ENCODE data around the gene NEB. TPM values are rescaled to one million over a fixed set of nuclear protein-coding genes. Genes with fewer than 3 reads are reported as not detected.

NEB gene
- total RNA-seq, 5 donors from 2014 or later (not counting 1 experiment from before 2014, with no cell fraction given), result 0.91 to 1.4 (median 1.3) TPM

DNA sequence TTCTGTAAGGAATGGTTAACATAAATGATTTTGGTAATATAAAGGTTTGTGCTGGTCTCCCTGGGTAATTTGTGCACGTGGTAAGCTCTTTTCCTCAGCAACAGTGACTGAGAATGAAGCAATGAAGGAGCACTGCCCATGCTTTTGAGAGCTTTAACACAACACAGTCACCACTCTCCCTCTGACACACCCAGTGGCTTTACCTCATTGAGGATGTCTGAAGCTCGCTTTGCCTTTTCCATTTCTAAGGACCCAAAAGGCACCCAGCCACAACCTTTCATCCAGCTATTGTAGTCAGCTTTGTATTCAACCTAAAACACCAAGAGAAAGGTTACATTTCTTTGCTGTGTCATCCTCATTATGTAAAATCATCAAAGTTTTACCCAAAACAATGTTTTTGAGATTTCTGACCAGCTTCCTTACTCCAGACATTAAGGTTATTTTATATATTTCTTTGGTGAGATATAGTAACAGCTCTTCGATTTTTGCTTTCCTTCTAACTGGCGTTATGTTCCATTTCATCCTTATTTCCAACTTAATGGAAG, 51.7 kb downstream of the NEB start:
- 58% methylated on average over 2 of the region's 4 CpGs for WGBS (ENCODE audit: insufficient coverage)
- H3K27ac Mint-ChIP-seq, result no peak overlapping the region
- H3K9me3 Mint-ChIP-seq, result no peaks in the 10 kb centered on the region
- H3K27me3 Mint-ChIP-seq, result no peaks in the 10 kb centered on the region
- DNase-seq (no peak), ATAC-seq (replicated peaks in 1 of 4) (no peak)
- H3K4me3 ChIP-seq (ENCODE audit: control insufficient read depth in 1 of 2, extremely low read depth in 1 of 2, low read length in 1 of 2), result no peak overlapping the region
- no peaks in the 10 kb centered on the region for H3K27me3 ChIP-seq (replicated peaks in 1 of 2; ENCODE audit: control insufficient read depth in 2 of 2, extremely low read depth in 1 of 2, insufficient read depth in 2 of 2, low read length in 1 of 2)
- no peak overlapping the region for H3K4me3 Mint-ChIP-seq
- ChIA-PET CTCF (no interaction called here), POLR2A (no interaction called here)
- H3K4me1 Mint-ChIP-seq, result no peaks in the 10 kb centered on the region
- no peaks in the 10 kb centered on the region for H3K9me3 ChIP-seq
- no peaks in the 10 kb centered on the region for H3K36me3 ChIP-seq (ENCODE audit: control insufficient read depth in 2 of 2, extremely low read depth in 1 of 2, insufficient read depth in 1 of 2, low read length in 1 of 2)
- H3K4me1 ChIP-seq (ENCODE audit: control insufficient read depth in 1 of 2, extremely low read depth in 1 of 2, insufficient read depth in 2 of 2, low read length in 2 of 2), result no peaks in the 10 kb centered on the region
- H3K27ac ChIP-seq (ENCODE audit: low read length), result no peak overlapping the region
- peaks cover 4% of the 10 kb centered on the region for H3K36me3 Mint-ChIP-seq

DNA sequence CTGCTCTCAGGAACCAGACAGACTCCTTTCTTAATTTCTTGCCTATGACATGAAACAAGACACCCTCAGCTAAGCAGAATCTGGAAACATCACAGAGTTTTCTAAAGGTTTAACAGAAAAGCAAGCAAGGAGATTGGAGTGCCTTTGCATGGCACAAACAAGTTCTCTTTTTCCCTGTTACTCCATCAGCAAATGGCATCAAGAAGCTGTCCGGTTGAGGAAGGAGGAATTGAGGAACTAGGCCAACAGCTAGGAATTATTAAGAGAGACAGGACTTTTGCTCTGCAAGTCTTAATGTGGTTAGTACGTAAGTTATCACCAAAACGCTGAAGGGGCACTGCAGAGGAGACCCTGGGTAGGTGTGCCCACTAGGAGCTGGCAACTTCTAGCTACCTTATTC, 53.2 kb downstream of the NEB start:
- Histone ChIP-seq H3K27ac (ENCODE audit: low read length) (no peak overlapping the region), H3K4me1 (ENCODE audit: control insufficient read depth in 1 of 2, extremely low read depth in 1 of 2, insufficient read depth in 2 of 2, low read length in 2 of 2) (no peaks in the 10 kb centered on the region), H3K27me3 (replicated peaks in 1 of 2; ENCODE audit: control insufficient read depth in 2 of 2, extremely low read depth in 1 of 2, insufficient read depth in 2 of 2, low read length in 1 of 2) (no peaks in the 10 kb centered on the region), H3K4me3 (ENCODE audit: control insufficient read depth in 1 of 2, extremely low read depth in 1 of 2, low read length in 1 of 2) (no peak overlapping the region), H3K36me3 (ENCODE audit: control insufficient read depth in 2 of 2, extremely low read depth in 1 of 2, insufficient read depth in 1 of 2, low read length in 1 of 2) (no peaks in the 10 kb centered on the region), H3K9me3 (no peaks in the 10 kb centered on the region)
- Mint-ChIP-seq H3K27me3 (peaks cover 0 to 5% of the 10 kb centered on the region in 2 donors), H3K9me3 (no peaks in the 10 kb centered on the region), H3K4me1 (no peaks in the 10 kb centered on the region), H3K36me3 (peaks cover 6% of the 10 kb centered on the region), H3K27ac (no peak overlapping the region), H3K4me3 (no peak overlapping the region)
- CTCF ChIA-PET, result no interaction called here
- POLR2A ChIA-PET, result interaction anchor here in 1 of 2 donors (0.7 kb wide), 1 partner anchor 32 kb away, joined by 3 read pairs; no protein-coding TSS in a partner anchor
- DNase-seq, result no peak
- WGBS (ENCODE audit: insufficient coverage), result 100% methylated on average over 1 of the region's 3 CpGs
- no peak for ATAC-seq (replicated peaks in 1 of 4)

- H3K9me3 Mint-ChIP-seq, result no peaks in the 10 kb centered on the region
- H3K4me1 Mint-ChIP-seq, result no peaks in the 10 kb centered on the region
- peaks cover 0 to 5% of the 10 kb centered on the region in 2 donors for H3K27me3 Mint-ChIP-seq
- H3K36me3 Mint-ChIP-seq, result peaks cover 6% of the 10 kb centered on the region
- H3K27ac Mint-ChIP-seq, result no peak overlapping the region
- H3K36me3 ChIP-seq (ENCODE audit: control insufficient read depth in 2 of 2, extremely low read depth in 1 of 2, insufficient read depth in 1 of 2, low read length in 1 of 2), result no peaks in the 10 kb centered on the region
- ChIA-PET POLR2A (no interaction called here), CTCF (no interaction called here)
- H3K9me3 ChIP-seq, result no peaks in the 10 kb centered on the region
- DNase-seq, result no peak
- no peak for ATAC-seq (replicated peaks in 1 of 4)
- H3K27ac ChIP-seq (ENCODE audit: low read length), result no peak overlapping the region
- WGBS (ENCODE audit: insufficient coverage), result no CpG with 5 or more reads among the region's 1 CpG
- H3K27me3 ChIP-seq (replicated peaks in 1 of 2; ENCODE audit: control insufficient read depth in 2 of 2, extremely low read depth in 1 of 2, insufficient read depth in 2 of 2, low read length in 1 of 2), result no peaks in the 10 kb centered on the region
- no peaks in the 10 kb centered on the region for H3K4me1 ChIP-seq (ENCODE audit: control insufficient read depth in 1 of 2, extremely low read depth in 1 of 2, insufficient read depth in 2 of 2, low read length in 2 of 2)
- no peak overlapping the region for H3K4me3 ChIP-seq (ENCODE audit: control insufficient read depth in 1 of 2, extremely low read depth in 1 of 2, low read length in 1 of 2)
- H3K4me3 Mint-ChIP-seq, result no peak overlapping the region
Observed at GRCh38 chr2:151679994-151680393, 54.3 kb downstream of the NEB start.

- ATAC-seq (replicated peaks in 1 of 4), result no peak
- H3K27me3 ChIP-seq (replicated peaks in 1 of 2; ENCODE audit: control insufficient read depth in 2 of 2, extremely low read depth in 1 of 2, insufficient read depth in 2 of 2, low read length in 1 of 2), result no peaks in the 10 kb centered on the region
- no peaks in the 10 kb centered on the region for H3K9me3 ChIP-seq
- Mint-ChIP-seq H3K9me3 (no peaks in the 10 kb centered on the region), H3K27me3 (peaks cover 0 to 5% of the 10 kb centered on the region in 2 donors), H3K36me3 (peaks cover 6% of the 10 kb centered on the region), H3K4me3 (no peak overlapping the region), H3K4me1 (no peaks in the 10 kb centered on the region), H3K27ac (no peak overlapping the region)
- 100% methylated on average over 1 of the region's 6 CpGs for WGBS (ENCODE audit: insufficient coverage)
- no peak overlapping the region for H3K27ac ChIP-seq (ENCODE audit: low read length)
- CTCF ChIA-PET, result no interaction called here
- POLR2A ChIA-PET, result no interaction called here
- H3K4me1 ChIP-seq (ENCODE audit: control insufficient read depth in 1 of 2, extremely low read depth in 1 of 2, insufficient read depth in 2 of 2, low read length in 2 of 2), result no peaks in the 10 kb centered on the region
- no peaks in the 10 kb centered on the region for H3K36me3 ChIP-seq (ENCODE audit: control insufficient read depth in 2 of 2, extremely low read depth in 1 of 2, insufficient read depth in 1 of 2, low read length in 1 of 2)
- no peak for DNase-seq
- no peak overlapping the region for H3K4me3 ChIP-seq (ENCODE audit: control insufficient read depth in 1 of 2, extremely low read depth in 1 of 2, low read length in 1 of 2)
Observed at GRCh38 chr2:151678849-151679248, 55.4 kb downstream of the NEB start.

DNA sequence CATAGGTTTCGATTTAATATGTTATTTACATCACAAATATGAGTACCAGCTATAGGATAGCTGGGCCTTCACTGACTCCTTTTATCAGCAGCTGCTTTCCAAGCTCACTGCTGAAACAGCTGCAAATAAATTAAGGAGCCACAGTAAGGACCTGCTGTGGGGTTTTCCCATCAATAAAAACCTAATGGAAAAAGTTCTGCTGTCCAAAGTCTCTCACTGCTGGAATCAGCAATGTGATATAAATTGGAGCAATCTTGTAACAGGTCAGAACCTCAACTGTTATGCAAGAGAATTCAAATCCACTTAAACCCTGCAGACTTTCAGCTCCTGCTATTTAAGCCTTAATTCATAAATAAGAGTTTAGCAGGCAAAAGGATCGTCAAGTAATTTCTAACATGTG, 61.3 kb downstream of the NEB start:
- H3K27me3 Mint-ChIP-seq, result peaks cover 0 to 5% of the 10 kb centered on the region in 2 donors
- H3K36me3 ChIP-seq (ENCODE audit: control insufficient read depth in 2 of 2, extremely low read depth in 1 of 2, insufficient read depth in 1 of 2, low read length in 1 of 2), result no peaks in the 10 kb centered on the region
- no peak overlapping the region for H3K4me3 ChIP-seq (ENCODE audit: control insufficient read depth in 1 of 2, extremely low read depth in 1 of 2, low read length in 1 of 2)
- no CpG with 5 or more reads among the region's 2 CpGs for WGBS (ENCODE audit: insufficient coverage)
- H3K4me1 ChIP-seq (ENCODE audit: control insufficient read depth in 1 of 2, extremely low read depth in 1 of 2, insufficient read depth in 2 of 2, low read length in 2 of 2), result peaks cover 0 to 7% of the 10 kb centered on the region in 2 experiments
- H3K9me3 Mint-ChIP-seq, result no peaks in the 10 kb centered on the region
- ChIA-PET POLR2A (no interaction called here), CTCF (interaction anchor here in 1 of 2 donors (0.7 kb wide), 1 partner anchor 154 kb away, joined by 3 read pairs; no protein-coding TSS in a partner anchor)
- no peak overlapping the region for H3K4me3 Mint-ChIP-seq
- H3K27ac Mint-ChIP-seq, result no peak overlapping the region
- peaks cover 6% of the 10 kb centered on the region for H3K36me3 Mint-ChIP-seq
- no peak overlapping the region for H3K27ac ChIP-seq (ENCODE audit: low read length)
- H3K4me1 Mint-ChIP-seq, result peaks cover 8 to 18% (median 14%) of the 10 kb centered on the region in 3 donors
- ATAC-seq (replicated peaks in 1 of 4) (no peak), DNase-seq (no peak)
- no peaks in the 10 kb centered on the region for H3K9me3 ChIP-seq
- H3K27me3 ChIP-seq (replicated peaks in 1 of 2; ENCODE audit: control insufficient read depth in 2 of 2, extremely low read depth in 1 of 2, insufficient read depth in 2 of 2, low read length in 1 of 2), result no peaks in the 10 kb centered on the region

DNA sequence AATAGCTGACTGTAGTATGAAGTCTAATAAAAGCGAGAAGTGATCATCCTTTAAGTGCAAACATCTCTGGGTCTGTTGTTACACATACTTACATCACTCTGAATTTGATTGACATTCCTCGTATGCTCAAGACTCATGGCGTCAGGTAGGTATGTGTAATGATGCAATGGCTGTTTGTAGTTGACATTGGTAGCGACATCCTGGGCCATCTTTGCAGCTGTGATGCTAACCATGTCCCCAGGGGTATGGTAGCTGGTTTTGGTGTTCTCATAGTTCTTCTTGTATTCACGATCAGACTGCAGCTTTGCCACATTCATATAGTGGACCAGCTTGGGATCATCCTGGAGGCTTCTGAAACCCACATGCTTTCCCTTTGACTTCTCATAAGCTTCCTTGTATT, 62.0 kb downstream of the NEB start:
- WGBS (ENCODE audit: insufficient coverage), result 100% methylated on average over 1 of the region's 5 CpGs
- Histone ChIP-seq H3K27ac (ENCODE audit: low read length) (no peak overlapping the region), H3K4me1 (ENCODE audit: control insufficient read depth in 1 of 2, extremely low read depth in 1 of 2, insufficient read depth in 2 of 2, low read length in 2 of 2) (peaks cover 0 to 7% of the 10 kb centered on the region in 2 experiments), H3K36me3 (ENCODE audit: control insufficient read depth in 2 of 2, extremely low read depth in 1 of 2, insufficient read depth in 1 of 2, low read length in 1 of 2) (no peaks in the 10 kb centered on the region), H3K9me3 (no peaks in the 10 kb centered on the region), H3K4me3 (ENCODE audit: control insufficient read depth in 1 of 2, extremely low read depth in 1 of 2, low read length in 1 of 2) (no peak overlapping the region), H3K27me3 (replicated peaks in 1 of 2; ENCODE audit: control insufficient read depth in 2 of 2, extremely low read depth in 1 of 2, insufficient read depth in 2 of 2, low read length in 1 of 2) (no peaks in the 10 kb centered on the region)
- no peak overlapping the region for H3K27ac Mint-ChIP-seq
- ChIA-PET POLR2A (no interaction called here), CTCF (no interaction called here)
- ATAC-seq (replicated peaks in 1 of 4) (no peak), DNase-seq (no peak)
- no peaks in the 10 kb centered on the region for H3K9me3 Mint-ChIP-seq
- H3K27me3 Mint-ChIP-seq, result peaks cover 0 to 5% of the 10 kb centered on the region in 2 donors
- H3K4me1 Mint-ChIP-seq, result peaks cover 8 to 18% (median 14%) of the 10 kb centered on the region in 3 donors
- H3K4me3 Mint-ChIP-seq, result no peak overlapping the region
- H3K36me3 Mint-ChIP-seq, result no peaks in the 10 kb centered on the region

Data from T-cell (primary cell).